Measurements from ENCODE around the gene HDAC9. TPM values are rescaled to one million over a fixed set of nuclear protein-coding genes. Genes with fewer than 3 reads are reported as not detected.

Gene HDAC9
- total and polyA plus RNA-seq, 7 experiments from 2014 or later, result 0.08 to 32.1 (median 0.30) TPM

GRCh38 chr7:18548534-18548933 is 53.0 kb downstream of the HDAC9 start:
- DNase-seq (no peak), ATAC-seq (no peak)
- Mint-ChIP-seq H3K27ac (no peak overlapping the region), H3K9me3 (peaks cover 0 to 7% (median 0%) of the 10 kb centered on the region in 11 donors), H3K4me3 (no peak overlapping the region), H3K4me1 (peaks cover 0 to 3% (median 0%) of the 10 kb centered on the region in 7 donors), H3K27me3 (no peaks in the 10 kb centered on the region), H3K36me3 (no peaks in the 10 kb centered on the region)
- CTCF ChIA-PET, result interaction anchor here (0.7 kb wide), 1 partner anchor 25 kb away, joined by 3 read pairs; no protein-coding TSS in a partner anchor
- H3K27ac ChIP-seq (ENCODE audit: low read depth, low read length), result no peak overlapping the region
- no peaks in the 10 kb centered on the region for H3K9me3 ChIP-seq (ENCODE audit: control insufficient read depth in 2 of 3, low read length in 3 of 3)
- H3K4me1 ChIP-seq (ENCODE audit: control insufficient read depth in 2 of 2, insufficient read depth in 2 of 2, low read length in 2 of 2), result no peaks in the 10 kb centered on the region
- POLR2A ChIA-PET, result no interaction called here
- H3K36me3 ChIP-seq (ENCODE audit: control insufficient read depth in 2 of 3, insufficient read depth in 3 of 3, low read length in 3 of 3), result no peaks in the 10 kb centered on the region
- H3K27me3 ChIP-seq (ENCODE audit: control insufficient read depth in 2 of 2, insufficient read depth in 2 of 2, low read length in 2 of 2), result no peaks in the 10 kb centered on the region
- no peak overlapping the region for H3K4me3 ChIP-seq (ENCODE audit: low read length)
- intact Hi-C loops (cut with micrococcal nuclease), result no loop called here

- H3K27me3 Mint-ChIP-seq, result no peaks in the 10 kb centered on the region
- H3K27ac Mint-ChIP-seq, result no peak overlapping the region
- H3K4me1 Mint-ChIP-seq, result peaks cover 0 to 3% (median 0%) of the 10 kb centered on the region in 7 donors
- DNase-seq, result no peak
- no peaks in the 10 kb centered on the region for H3K4me1 ChIP-seq (ENCODE audit: control insufficient read depth in 2 of 2, insufficient read depth in 2 of 2, low read length in 2 of 2)
- H3K4me3 ChIP-seq (ENCODE audit: low read length), result no peak overlapping the region
- ATAC-seq, result no peak
- no peak overlapping the region for H3K27ac ChIP-seq (ENCODE audit: low read depth, low read length)
- no peaks in the 10 kb centered on the region for H3K27me3 ChIP-seq (ENCODE audit: control insufficient read depth in 2 of 2, insufficient read depth in 2 of 2, low read length in 2 of 2)
- CTCF ChIA-PET, result no interaction called here
- no peaks in the 10 kb centered on the region for H3K36me3 ChIP-seq (ENCODE audit: control insufficient read depth in 2 of 3, insufficient read depth in 3 of 3, low read length in 3 of 3)
- H3K9me3 ChIP-seq (ENCODE audit: control insufficient read depth in 2 of 3, low read length in 3 of 3), result no peaks in the 10 kb centered on the region
- peaks cover 0 to 3% (median 0%) of the 10 kb centered on the region in 11 donors for H3K9me3 Mint-ChIP-seq
- POLR2A ChIA-PET, result no interaction called here
- no peak overlapping the region for H3K4me3 Mint-ChIP-seq
- no peaks in the 10 kb centered on the region for H3K36me3 Mint-ChIP-seq
- intact Hi-C loops (cut with micrococcal nuclease), result no loop called here
Measured at GRCh38 chr7:18550574-18550973, 55.0 kb downstream of the HDAC9 start.

- ATAC-seq (peak; percentile 54), DNase-seq (no peak)
- POLR2A ChIA-PET, result no interaction called here
- Mint-ChIP-seq H3K27ac (no peak overlapping the region), H3K4me3 (no peak overlapping the region), H3K4me1 (peaks cover 0 to 3% (median 0%) of the 10 kb centered on the region in 7 donors), H3K9me3 (peaks cover 0 to 3% (median 0%) of the 10 kb centered on the region in 11 donors), H3K27me3 (no peaks in the 10 kb centered on the region), H3K36me3 (no peaks in the 10 kb centered on the region)
- intact Hi-C loops (cut with micrococcal nuclease), result no loop called here
- Histone ChIP-seq H3K4me1 (ENCODE audit: control insufficient read depth in 2 of 2, insufficient read depth in 2 of 2, low read length in 2 of 2) (no peaks in the 10 kb centered on the region), H3K9me3 (ENCODE audit: control insufficient read depth in 2 of 3, low read length in 3 of 3) (no peaks in the 10 kb centered on the region), H3K27ac (ENCODE audit: low read depth, low read length) (no peak overlapping the region), H3K4me3 (ENCODE audit: low read length) (no peak overlapping the region), H3K36me3 (ENCODE audit: control insufficient read depth in 2 of 3, insufficient read depth in 3 of 3, low read length in 3 of 3) (no peaks in the 10 kb centered on the region), H3K27me3 (ENCODE audit: control insufficient read depth in 2 of 2, insufficient read depth in 2 of 2, low read length in 2 of 2) (no peaks in the 10 kb centered on the region)
- CTCF ChIA-PET, result no interaction called here
Measured at GRCh38 chr7:18552316-18552916, 56.9 kb downstream of the HDAC9 start.

GRCh38 chr7:18552943-18553604 is 57.5 kb downstream of the HDAC9 start:
- Mint-ChIP-seq H3K4me3 (no peak overlapping the region), H3K4me1 (peaks cover 0 to 3% (median 0%) of the 10 kb centered on the region in 7 donors), H3K27me3 (no peaks in the 10 kb centered on the region), H3K9me3 (peaks cover 0 to 3% (median 0%) of the 10 kb centered on the region in 11 donors), H3K36me3 (no peaks in the 10 kb centered on the region), H3K27ac (no peak overlapping the region)
- H3K4me3 ChIP-seq (ENCODE audit: low read length), result no peak overlapping the region
- ATAC-seq (no peak), DNase-seq (no peak)
- no peaks in the 10 kb centered on the region for H3K27me3 ChIP-seq (ENCODE audit: control insufficient read depth in 2 of 2, insufficient read depth in 2 of 2, low read length in 2 of 2)
- no peak overlapping the region for H3K27ac ChIP-seq (ENCODE audit: low read depth, low read length)
- no peaks in the 10 kb centered on the region for H3K36me3 ChIP-seq (ENCODE audit: control insufficient read depth in 2 of 3, insufficient read depth in 3 of 3, low read length in 3 of 3)
- ChIA-PET CTCF (no interaction called here), POLR2A (no interaction called here)
- no peaks in the 10 kb centered on the region for H3K4me1 ChIP-seq (ENCODE audit: control insufficient read depth in 2 of 2, insufficient read depth in 2 of 2, low read length in 2 of 2)
- intact Hi-C loops (cut with micrococcal nuclease), result no loop called here
- H3K9me3 ChIP-seq (ENCODE audit: control insufficient read depth in 2 of 3, low read length in 3 of 3), result no peaks in the 10 kb centered on the region

- Mint-ChIP-seq H3K9me3 (peaks cover 0 to 3% (median 0%) of the 10 kb centered on the region in 11 donors), H3K36me3 (no peaks in the 10 kb centered on the region), H3K27me3 (no peaks in the 10 kb centered on the region), H3K27ac (no peak overlapping the region), H3K4me1 (peaks cover 0 to 3% (median 0%) of the 10 kb centered on the region in 7 donors), H3K4me3 (no peak overlapping the region)
- intact Hi-C loops (cut with micrococcal nuclease), result no loop called here
- Histone ChIP-seq H3K9me3 (ENCODE audit: control insufficient read depth in 2 of 3, low read length in 3 of 3) (no peaks in the 10 kb centered on the region), H3K27me3 (ENCODE audit: control insufficient read depth in 2 of 2, insufficient read depth in 2 of 2, low read length in 2 of 2) (no peaks in the 10 kb centered on the region), H3K4me3 (ENCODE audit: low read length) (no peak overlapping the region), H3K27ac (ENCODE audit: low read depth, low read length) (no peak overlapping the region), H3K36me3 (ENCODE audit: control insufficient read depth in 2 of 3, insufficient read depth in 3 of 3, low read length in 3 of 3) (no peaks in the 10 kb centered on the region), H3K4me1 (ENCODE audit: control insufficient read depth in 2 of 2, insufficient read depth in 2 of 2, low read length in 2 of 2) (no peaks in the 10 kb centered on the region)
- ATAC-seq (no peak), DNase-seq (no peak)
- CTCF ChIA-PET, result no interaction called here
- POLR2A ChIA-PET, result no interaction called here
Measured at GRCh38 chr7:18553605-18554003, 58.1 kb downstream of the HDAC9 start.

GRCh38 chr7:18555120-18555519 is 59.6 kb downstream of the HDAC9 start:
- no peak overlapping the region for H3K27ac Mint-ChIP-seq
- no peaks in the 10 kb centered on the region for H3K27me3 ChIP-seq (ENCODE audit: control insufficient read depth in 2 of 2, insufficient read depth in 2 of 2, low read length in 2 of 2)
- no peak for DNase-seq
- intact Hi-C loops (cut with micrococcal nuclease), result no loop called here
- H3K27me3 Mint-ChIP-seq, result no peaks in the 10 kb centered on the region
- H3K27ac ChIP-seq (ENCODE audit: low read depth, low read length), result no peak overlapping the region
- peaks cover 0 to 3% (median 0%) of the 10 kb centered on the region in 7 donors for H3K4me1 Mint-ChIP-seq
- no peaks in the 10 kb centered on the region for H3K4me1 ChIP-seq (ENCODE audit: control insufficient read depth in 2 of 2, insufficient read depth in 2 of 2, low read length in 2 of 2)
- no peaks in the 10 kb centered on the region for H3K36me3 ChIP-seq (ENCODE audit: control insufficient read depth in 2 of 3, insufficient read depth in 3 of 3, low read length in 3 of 3)
- H3K36me3 Mint-ChIP-seq, result no peaks in the 10 kb centered on the region
- no peaks in the 10 kb centered on the region for H3K9me3 ChIP-seq (ENCODE audit: control insufficient read depth in 2 of 3, low read length in 3 of 3)
- H3K4me3 Mint-ChIP-seq, result no peak overlapping the region
- no peak overlapping the region for H3K4me3 ChIP-seq (ENCODE audit: low read length)
- POLR2A ChIA-PET, result no interaction called here
- ATAC-seq, result no peak
- CTCF ChIA-PET, result no interaction called here
- peaks cover 0 to 6% (median 0%) of the 10 kb centered on the region in 11 donors for H3K9me3 Mint-ChIP-seq

- no peaks in the 10 kb centered on the region for H3K27me3 Mint-ChIP-seq
- H3K4me3 ChIP-seq (ENCODE audit: low read length), result no peak overlapping the region
- no peaks in the 10 kb centered on the region for H3K36me3 ChIP-seq (ENCODE audit: control insufficient read depth in 2 of 3, insufficient read depth in 3 of 3, low read length in 3 of 3)
- no peaks in the 10 kb centered on the region for H3K36me3 Mint-ChIP-seq
- H3K4me1 Mint-ChIP-seq, result no peaks in the 10 kb centered on the region
- DNase-seq (no peak), ATAC-seq (no peak)
- intact Hi-C loops (cut with micrococcal nuclease), result no loop called here
- POLR2A ChIA-PET, result no interaction called here
- no peaks in the 10 kb centered on the region for H3K27me3 ChIP-seq (ENCODE audit: control insufficient read depth in 2 of 2, insufficient read depth in 2 of 2, low read length in 2 of 2)
- H3K9me3 Mint-ChIP-seq, result peaks cover 0 to 6% (median 0%) of the 10 kb centered on the region in 11 donors
- H3K4me1 ChIP-seq (ENCODE audit: control insufficient read depth in 2 of 2, insufficient read depth in 2 of 2, low read length in 2 of 2), result no peaks in the 10 kb centered on the region
- no peak overlapping the region for H3K27ac ChIP-seq (ENCODE audit: low read depth, low read length)
- no peaks in the 10 kb centered on the region for H3K9me3 ChIP-seq (ENCODE audit: control insufficient read depth in 2 of 3, low read length in 3 of 3)
- H3K4me3 Mint-ChIP-seq, result no peak overlapping the region
- CTCF ChIA-PET, result no interaction called here
- H3K27ac Mint-ChIP-seq, result no peak overlapping the region
Measured at GRCh38 chr7:18555968-18556367, 60.4 kb downstream of the HDAC9 start.
